Measurements from ENCODE around the gene OR10A5. TPM values are rescaled to one million over a fixed set of nuclear protein-coding genes. Genes with fewer than 3 reads are reported as not detected.

The OR10A5 gene
- total RNA-seq, 1 experiment from 2014 or later, result not detected

GRCh38 chr11:6864438-6864837, 19.0 kb downstream of the OR10A5 start:
- peaks cover 0 to 11% (median 10%) of the 10 kb centered on the region in 3 experiments; a peak in 6 of 7 replicates for H3K36me3 Mint-ChIP-seq (ENCODE audit: insufficient read depth in 1 of 3, low read depth in 3 of 3)
- Histone ChIP-seq H2BK5ac (ENCODE audit: insufficient read length, low read length) (no peak overlapping the region), H4K20me1 (ENCODE audit: control insufficient read depth, insufficient read depth, insufficient read length) (no peaks in the 10 kb centered on the region), H3K14ac (ENCODE audit: insufficient read depth, low read length) (no peak overlapping the region), H3K23ac (ENCODE audit: insufficient read length, low read depth, low read length) (no peak overlapping the region), H4K5ac (ENCODE audit: insufficient read length, low read depth, low read length) (no peak overlapping the region), H3K79me2 (ENCODE audit: insufficient read depth, low read length) (no peaks in the 10 kb centered on the region), H3K23me2 (ENCODE audit: insufficient read length, low read depth, low read length, poor library complexity, severe bottlenecking) (no peaks in the 10 kb centered on the region), H2BK20ac (ENCODE audit: low read depth, low read length, poor library complexity, severe bottlenecking) (no peak overlapping the region), H2BK12ac (ENCODE audit: insufficient read length, low read depth, low read length) (no peak overlapping the region), H3K4ac (ENCODE audit: low read depth, low read length) (no peak overlapping the region), H3K18ac (ENCODE audit: insufficient read length, low read depth, low read length) (no peak overlapping the region), H2AFZ (ENCODE audit: low read length) (no peak overlapping the region), H3K27me3 (ENCODE audit: insufficient read depth, low read length) (no peaks in the 10 kb centered on the region), H2BK15ac (ENCODE audit: low read depth, low read length) (no peak overlapping the region), H2BK120ac (ENCODE audit: low read depth, low read length, poor library complexity, severe bottlenecking) (no peak overlapping the region), H3K4me2 (ENCODE audit: insufficient read depth, insufficient read length, low read length) (no peak overlapping the region), H2AK5ac (ENCODE audit: insufficient read length, low read length) (no peak overlapping the region), H4K91ac (ENCODE audit: insufficient read length, low read depth, low read length) (no peak overlapping the region), H3K56ac (ENCODE audit: insufficient read length, low read depth, low read length) (no peak overlapping the region), H3K79me1 (ENCODE audit: insufficient read depth, low read depth, low read length, poor library complexity, severe bottlenecking) (no peaks in the 10 kb centered on the region), H4K8ac (replicated peaks; ENCODE audit: insufficient read length, low read depth, low read length) (no peak overlapping the region), H3K9ac (ENCODE audit: extremely low read depth, insufficient read length, low read length) (no peak overlapping the region), H3K9me3 (ENCODE audit: control insufficient read depth, low read depth, low read length) (no peaks in the 10 kb centered on the region), H3K27ac (ENCODE audit: insufficient read length, low read depth, low read length) (no peak overlapping the region), H3K4me1 (ENCODE audit: insufficient read depth, low read length) (no peaks in the 10 kb centered on the region), H3T11ph (ENCODE audit: low read length) (no peak overlapping the region)
- H3K9me3 Mint-ChIP-seq, result peaks cover 6 to 10% of the 10 kb centered on the region in 2 experiments
- DNase-seq, result no peak
- no CpG with 5 or more reads among the region's 1 CpG for WGBS (ENCODE audit: extremely low coverage, insufficient read length, low lambda C conversion rate)
- TF ChIP-seq, protein P1, sequence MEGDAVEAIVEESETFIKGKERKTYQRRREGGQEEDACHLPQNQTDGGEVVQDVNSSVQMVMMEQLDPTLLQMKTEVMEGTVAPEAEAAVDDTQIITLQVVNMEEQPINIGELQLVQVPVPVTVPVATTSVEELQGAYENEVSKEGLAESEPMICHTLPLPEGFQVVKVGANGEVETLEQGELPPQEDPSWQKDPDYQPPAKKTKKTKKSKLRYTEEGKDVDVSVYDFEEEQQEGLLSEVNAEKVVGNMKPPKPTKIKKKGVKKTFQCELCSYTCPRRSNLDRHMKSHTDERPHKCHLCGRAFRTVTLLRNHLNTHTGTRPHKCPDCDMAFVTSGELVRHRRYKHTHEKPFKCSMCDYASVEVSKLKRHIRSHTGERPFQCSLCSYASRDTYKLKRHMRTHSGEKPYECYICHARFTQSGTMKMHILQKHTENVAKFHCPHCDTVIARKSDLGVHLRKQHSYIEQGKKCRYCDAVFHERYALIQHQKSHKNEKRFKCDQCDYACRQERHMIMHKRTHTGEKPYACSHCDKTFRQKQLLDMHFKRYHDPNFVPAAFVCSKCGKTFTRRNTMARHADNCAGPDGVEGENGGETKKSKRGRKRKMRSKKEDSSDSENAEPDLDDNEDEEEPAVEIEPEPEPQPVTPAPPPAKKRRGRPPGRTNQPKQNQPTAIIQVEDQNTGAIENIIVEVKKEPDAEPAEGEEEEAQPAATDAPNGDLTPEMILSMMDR (conservative IDR thresholded peaks at IDR 0.05), result no peak
- H3K27ac Mint-ChIP-seq, result no peak overlapping the region
- H3K27me3 Mint-ChIP-seq (ENCODE audit: low read depth), result no peaks in the 10 kb centered on the region; the same call in 1 of the 2 replicates
- H3K4me1 Mint-ChIP-seq, result peaks cover 4 to 5% of the 10 kb centered on the region in 2 experiments
- no peak overlapping the region for H3K4me3 Mint-ChIP-seq

Measured in H9 (cell line).